ES-I3 (cell line): ENCODE measurements around the gene CABP4.
"Not testable (repeated sequence)": the region's sequence is repeated elsewhere in the genome, so short reads cannot be mapped to it uniquely, and the experiment has no call there.

Source experiments
- H3K36me3 ChIP-seq: 2 replicates; pipeline ENCODE4 v1.6.1; 2013; ENCODE audit warnings: mild to moderate bottlenecking, low read length, control low read depth, moderate library complexity; ENCODE audit not compliant: insufficient read depth
- H3K4me1 ChIP-seq: 2 replicates; pipeline ENCODE4 v1.6.1; 2013; ENCODE audit warnings: mild to moderate bottlenecking, control low read depth, low read length; ENCODE audit not compliant: insufficient read depth
- H3K9ac ChIP-seq: 2 replicates; pipeline ENCODE4 v1.6.1; 2013; ENCODE audit warnings: low read depth, mild to moderate bottlenecking, low read length, moderate library complexity
- H3K9me3 ChIP-seq: 2 replicates; pipeline ENCODE4 v1.6.1; 2013; ENCODE audit warnings: mild to moderate bottlenecking, low read length, moderate library complexity; ENCODE audit not compliant: control insufficient read depth, insufficient read depth

Gene CABP4

GRCh38 chr11:67423891-67424613 is 31.1 kb upstream of the CABP4 start:
- Histone ChIP-seq H3K9ac (no peak overlapping the region), H3K4me1 (peaks cover 6% of the 10 kb centered on the region; the same call in 1 of the 2 replicates), H3K9me3 (no peaks in the 10 kb centered on the region), H3K36me3 (no peaks in the 10 kb centered on the region)

- H3K4me1 ChIP-seq, H3K36me3 ChIP-seq, H3K9me3 ChIP-seq: not testable (repeated sequence)
- H3K9ac ChIP-seq, result peak overlapping the region; percentile 81
These were observed 27.7 kb upstream of the CABP4 start for GRCh38 chr11:67427364-67427859.

GRCh38 chr11:67428052-67429001 is 26.8 kb upstream of the CABP4 start, which contains the start of gene RPS6KB2:
TSS of gene RPS6KB2 (plus strand) at chr11:67428494. CDS start at chr11:67428546, 52 bp downstream.
- no peaks in the 10 kb centered on the region; the same call in 1 of the 2 replicates for H3K4me1 ChIP-seq
- peaks cover 2% of the 10 kb centered on the region; the same call in 1 of the 2 replicates for H3K36me3 ChIP-seq
- H3K9me3 ChIP-seq, result no peaks in the 10 kb centered on the region
- H3K9ac ChIP-seq, result peak within 1 kb of the TSS; percentile 81

GRCh38 chr11:67429038-67429668 is 26.0 kb upstream of the CABP4 start:
- Histone ChIP-seq H3K9ac (peak overlapping the region; percentile 81), H3K36me3 (peaks cover 2% of the 10 kb centered on the region; the same call in 1 of the 2 replicates), H3K9me3 (no peaks in the 10 kb centered on the region), H3K4me1 (no peaks in the 10 kb centered on the region; the same call in 1 of the 2 replicates)

GRCh38 chr11:67429722-67430121 is 25.4 kb upstream of the CABP4 start:
- no peak overlapping the region for H3K9ac ChIP-seq
- no peaks in the 10 kb centered on the region for H3K9me3 ChIP-seq
- peaks cover 2% of the 10 kb centered on the region; the same call in 1 of the 2 replicates for H3K36me3 ChIP-seq
- no peaks in the 10 kb centered on the region for H3K4me1 ChIP-seq

GRCh38 chr11:67431346-67432249 is 23.6 kb upstream of the CABP4 start:
- Histone ChIP-seq H3K36me3 (peaks cover 2% of the 10 kb centered on the region; the same call in 1 of the 2 replicates), H3K4me1 (peaks cover 5% of the 10 kb centered on the region; the same call in 1 of the 2 replicates), H3K9me3 (no peaks in the 10 kb centered on the region), H3K9ac (no peak overlapping the region)

- peaks cover 4% of the 10 kb centered on the region; the same call in 1 of the 2 replicates for H3K36me3 ChIP-seq
- no peak overlapping the region for H3K9ac ChIP-seq
- peaks cover 15% of the 10 kb centered on the region; the same call in 1 of the 2 replicates for H3K4me1 ChIP-seq
- H3K9me3 ChIP-seq, result no peaks in the 10 kb centered on the region
These were observed 22.4 kb upstream of the CABP4 start for GRCh38 chr11:67432655-67433349.

- Histone ChIP-seq H3K36me3 (peaks cover 6% of the 10 kb centered on the region; the same call in 1 of the 2 replicates), H3K9ac (no peak overlapping the region), H3K9me3 (no peaks in the 10 kb centered on the region), H3K4me1 (peaks cover 17% of the 10 kb centered on the region; the same call in 1 of the 2 replicates)
These were observed 21.4 kb upstream of the CABP4 start for GRCh38 chr11:67433536-67434394.

- peaks cover 6% of the 10 kb centered on the region; the same call in 1 of the 2 replicates for H3K36me3 ChIP-seq
- H3K9ac ChIP-seq, result no peak overlapping the region
- peaks cover 17% of the 10 kb centered on the region; the same call in 1 of the 2 replicates for H3K4me1 ChIP-seq
- H3K9me3 ChIP-seq, result no peaks in the 10 kb centered on the region
These were observed 20.7 kb upstream of the CABP4 start for GRCh38 chr11:67434395-67434881.

GRCh38 chr11:67435031-67435726 is 20.0 kb upstream of the CABP4 start:
- H3K36me3 ChIP-seq, result peaks cover 6% of the 10 kb centered on the region; the same call in 1 of the 2 replicates
- H3K9me3 ChIP-seq, result no peaks in the 10 kb centered on the region
- H3K9ac ChIP-seq, result no peak overlapping the region
- H3K4me1 ChIP-seq, result peaks cover 17% of the 10 kb centered on the region; the same call in 1 of the 2 replicates

GRCh38 chr11:67435727-67436458 is 19.3 kb upstream of the CABP4 start:
- peaks cover 17% of the 10 kb centered on the region; the same call in 1 of the 2 replicates for H3K4me1 ChIP-seq
- H3K36me3 ChIP-seq, result peaks cover 6% of the 10 kb centered on the region; the same call in 1 of the 2 replicates
- no peak overlapping the region for H3K9ac ChIP-seq
- no peaks in the 10 kb centered on the region for H3K9me3 ChIP-seq
